ENCODE measurements around the gene MAN1C1. TPM values are rescaled to one million over a fixed set of nuclear protein-coding genes. Genes with fewer than 3 reads are reported as not detected.
A peak's percentile ranks its signal among the peaks of the same experiment; 100 is the strongest.

MAN1C1 gene
- 64.7 and 73.3 TPM in 2 replicates for total RNA-seq
- long read RNA-seq, full-length matches to known transcripts = 3 of 20 reads
- long read RNA-seq, partial matches to known transcripts = 14 of 20 reads
- long read RNA-seq, other reads (novel, unspliced or antisense) = 3 of 20 reads

- Mint-ChIP-seq H3K4me3 (ENCODE audit: unreplicated experiment) (peak within 1 kb of the TSS; percentile 72), H3K9me3 (ENCODE audit: unreplicated experiment) (no peaks in the 10 kb centered on the region), H3K36me3 (ENCODE audit: unreplicated experiment) (peaks cover 19% of the 10 kb centered on the region), H3K4me1 (ENCODE audit: unreplicated experiment) (peaks cover 35% of the 10 kb centered on the region), H3K27me3 (ENCODE audit: unreplicated experiment) (peaks cover 59% of the 10 kb centered on the region), H3K27ac (ENCODE audit: unreplicated experiment) (no peak within 1 kb of the TSS)
- peak; percentile 56 for TF ChIP-seq CTCF (IDR thresholded peaks at IDR 0.05)
- DNase-seq (ENCODE audit: extremely low spot score, unreplicated experiment) = peak; percentile 96
Observed at GRCh38 chr1:25616095-25616986, at the start of gene MAN1C1. MAN1C1 (plus strand) TSS chr1:25616791; CDS start chr1:25617798, 1,007 bp downstream.

DNA sequence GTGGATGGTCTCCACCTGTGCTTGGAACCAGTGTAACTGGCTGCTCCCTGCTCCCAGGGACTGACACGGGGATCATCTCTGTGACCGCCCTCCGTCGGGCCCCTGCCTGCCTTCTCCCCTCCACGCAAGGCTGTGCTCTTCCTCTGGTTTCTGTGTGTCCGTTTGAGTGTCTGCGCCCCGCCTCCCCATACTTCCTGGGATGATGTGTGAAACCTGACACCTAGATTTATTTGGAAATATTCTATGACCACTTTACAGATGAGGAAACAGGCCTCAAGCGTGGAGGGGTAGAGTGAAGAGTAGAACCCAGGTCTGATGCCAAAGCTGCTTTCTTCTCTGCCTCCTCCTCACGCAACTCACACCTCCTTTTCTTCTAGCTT is 48.9 kb upstream of the MAN1C1 start:
- H3K27ac Mint-ChIP-seq (ENCODE audit: unreplicated experiment) = peak overlapping the region; percentile 94
- no peaks in the 10 kb centered on the region for H3K9me3 Mint-ChIP-seq (ENCODE audit: unreplicated experiment)
- no peak overlapping the region for H3K4me3 Mint-ChIP-seq (ENCODE audit: unreplicated experiment)
- DNase-seq (ENCODE audit: extremely low spot score, unreplicated experiment) = no peak
- H3K36me3 Mint-ChIP-seq (ENCODE audit: unreplicated experiment) = peaks cover 10% of the 10 kb centered on the region
- no peak for TF ChIP-seq CTCF (IDR thresholded peaks at IDR 0.05)
- no peaks in the 10 kb centered on the region for H3K27me3 Mint-ChIP-seq (ENCODE audit: unreplicated experiment)
- peaks cover 61% of the 10 kb centered on the region for H3K4me1 Mint-ChIP-seq (ENCODE audit: unreplicated experiment)

- peak; percentile 11 for TF ChIP-seq CTCF (IDR thresholded peaks at IDR 0.05)
- H3K4me3 Mint-ChIP-seq (ENCODE audit: unreplicated experiment) = peak overlapping the region; percentile 17
- H3K9me3 Mint-ChIP-seq (ENCODE audit: unreplicated experiment) = no peaks in the 10 kb centered on the region
- no peaks in the 10 kb centered on the region for H3K27me3 Mint-ChIP-seq (ENCODE audit: unreplicated experiment)
- peak overlapping the region; percentile 94 for H3K27ac Mint-ChIP-seq (ENCODE audit: unreplicated experiment)
- no peak for DNase-seq (ENCODE audit: extremely low spot score, unreplicated experiment)
- H3K4me1 Mint-ChIP-seq (ENCODE audit: unreplicated experiment) = peaks cover 66% of the 10 kb centered on the region
- peaks cover 6% of the 10 kb centered on the region for H3K36me3 Mint-ChIP-seq (ENCODE audit: unreplicated experiment)
Observed at GRCh38 chr1:25568090-25568833, 48.3 kb upstream of the MAN1C1 start.

DNA sequence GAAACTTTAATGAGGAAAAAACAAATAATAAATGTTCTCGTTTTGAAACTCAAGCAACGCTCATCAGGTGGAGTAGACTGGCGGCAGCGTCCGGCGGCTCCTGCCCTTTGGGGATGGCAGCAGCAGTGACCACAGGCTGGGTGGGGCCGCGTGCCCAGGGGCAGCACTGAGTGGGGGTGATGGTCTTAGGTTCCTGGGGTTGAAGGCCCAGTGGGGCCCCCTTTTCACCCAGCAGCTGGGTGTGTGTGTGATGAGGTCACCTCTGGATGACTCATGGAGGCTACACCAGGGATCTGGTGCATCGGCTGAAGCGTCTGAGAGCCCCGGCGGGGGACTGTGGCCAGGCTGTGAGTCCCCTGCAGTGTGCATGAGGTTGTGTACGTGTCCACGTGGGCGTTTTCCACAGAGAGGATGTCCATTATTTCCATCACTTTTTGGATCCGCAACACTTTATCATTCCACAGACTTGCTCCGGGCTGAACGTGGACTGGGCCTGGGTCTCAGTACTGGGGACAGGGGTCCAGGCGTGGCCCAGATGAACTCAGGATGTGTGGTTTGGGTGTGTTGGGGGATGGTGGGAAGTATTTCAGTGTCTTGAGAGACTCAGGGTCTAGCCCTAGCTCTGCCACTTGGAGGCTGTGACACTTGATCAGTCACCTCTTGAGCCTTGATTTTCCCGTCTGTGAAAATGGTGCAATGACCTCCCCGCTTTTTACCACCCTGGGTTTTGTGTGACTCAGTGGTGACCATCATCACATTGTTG is 47.6 kb upstream of the MAN1C1 start:
- no peak for DNase-seq (ENCODE audit: extremely low spot score, unreplicated experiment)
- peaks cover 6% of the 10 kb centered on the region for H3K36me3 Mint-ChIP-seq (ENCODE audit: unreplicated experiment)
- H3K27me3 Mint-ChIP-seq (ENCODE audit: unreplicated experiment) = no peaks in the 10 kb centered on the region
- no peak for TF ChIP-seq CTCF (IDR thresholded peaks at IDR 0.05)
- no peaks in the 10 kb centered on the region for H3K9me3 Mint-ChIP-seq (ENCODE audit: unreplicated experiment)
- peaks cover 69% of the 10 kb centered on the region for H3K4me1 Mint-ChIP-seq (ENCODE audit: unreplicated experiment)
- H3K27ac Mint-ChIP-seq (ENCODE audit: unreplicated experiment) = peak overlapping the region; percentile 94
- H3K4me3 Mint-ChIP-seq (ENCODE audit: unreplicated experiment) = no peak overlapping the region

All from osteocyte (in vitro differentiated cells).